ENCODE data around the gene ABCC5. TPM values are rescaled to one million over a fixed set of nuclear protein-coding genes. Genes with fewer than 3 reads are reported as not detected.
"Not testable (repeated sequence)": the region's sequence is repeated elsewhere in the genome, so short reads cannot be mapped to it uniquely, and the experiment has no call there.

ABCC5 gene
- total RNA-seq, 1 donor: 23.3 TPM

GRCh38 chr3:183878071-183878470 is 139.6 kb downstream of the ABCC5 start:
- DNase-seq (ENCODE audit: low read depth): peak; percentile 82
- TF ChIP-seq, protein P1, sequence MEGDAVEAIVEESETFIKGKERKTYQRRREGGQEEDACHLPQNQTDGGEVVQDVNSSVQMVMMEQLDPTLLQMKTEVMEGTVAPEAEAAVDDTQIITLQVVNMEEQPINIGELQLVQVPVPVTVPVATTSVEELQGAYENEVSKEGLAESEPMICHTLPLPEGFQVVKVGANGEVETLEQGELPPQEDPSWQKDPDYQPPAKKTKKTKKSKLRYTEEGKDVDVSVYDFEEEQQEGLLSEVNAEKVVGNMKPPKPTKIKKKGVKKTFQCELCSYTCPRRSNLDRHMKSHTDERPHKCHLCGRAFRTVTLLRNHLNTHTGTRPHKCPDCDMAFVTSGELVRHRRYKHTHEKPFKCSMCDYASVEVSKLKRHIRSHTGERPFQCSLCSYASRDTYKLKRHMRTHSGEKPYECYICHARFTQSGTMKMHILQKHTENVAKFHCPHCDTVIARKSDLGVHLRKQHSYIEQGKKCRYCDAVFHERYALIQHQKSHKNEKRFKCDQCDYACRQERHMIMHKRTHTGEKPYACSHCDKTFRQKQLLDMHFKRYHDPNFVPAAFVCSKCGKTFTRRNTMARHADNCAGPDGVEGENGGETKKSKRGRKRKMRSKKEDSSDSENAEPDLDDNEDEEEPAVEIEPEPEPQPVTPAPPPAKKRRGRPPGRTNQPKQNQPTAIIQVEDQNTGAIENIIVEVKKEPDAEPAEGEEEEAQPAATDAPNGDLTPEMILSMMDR (IDR thresholded peaks at IDR 0.05; ENCODE audit: insufficient read depth, low read depth, low read length): no peak
- no peak overlapping the region for H3K4me3 ChIP-seq (ENCODE audit: low read depth, low read length)

- H3K4me3 ChIP-seq (ENCODE audit: low read depth, low read length): not testable (repeated sequence)
- peak; percentile 63 for DNase-seq (ENCODE audit: low read depth)
Observed at GRCh38 chr3:183877227-183877626, 140.5 kb downstream of the ABCC5 start.

- no peak for DNase-seq (ENCODE audit: low read depth)
- TF ChIP-seq, protein P1 (IDR thresholded peaks at IDR 0.05; ENCODE audit: insufficient read depth, low read depth, low read length): no peak
- H3K4me3 ChIP-seq (ENCODE audit: low read depth, low read length): no peak overlapping the region
Observed at GRCh38 chr3:183875411-183875810, 142.3 kb downstream of the ABCC5 start.

DNA sequence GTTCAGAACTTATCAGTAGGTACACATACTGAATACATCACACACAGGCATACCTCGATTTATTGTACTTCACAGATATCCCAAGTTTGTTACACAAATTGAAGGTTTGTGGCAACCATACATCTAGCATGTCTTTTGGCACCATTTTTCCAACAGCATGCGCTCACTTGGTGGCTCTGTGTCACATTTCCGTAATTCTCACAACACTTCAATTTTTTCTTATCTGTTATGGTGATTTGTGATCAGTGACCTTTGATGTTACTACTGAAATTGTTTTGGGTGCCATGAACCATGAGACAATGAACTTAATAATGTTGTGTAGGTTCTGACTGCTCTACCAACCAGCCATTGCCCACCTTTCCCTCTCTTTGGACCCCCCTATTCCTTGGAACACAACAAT is 143.8 kb downstream of the ABCC5 start:
- H3K4me3 ChIP-seq (ENCODE audit: low read depth, low read length): no peak overlapping the region
- no peak for DNase-seq (ENCODE audit: low read depth)
- TF ChIP-seq, protein P1 (IDR thresholded peaks at IDR 0.05; ENCODE audit: insufficient read depth, low read depth, low read length): no peak

DNA sequence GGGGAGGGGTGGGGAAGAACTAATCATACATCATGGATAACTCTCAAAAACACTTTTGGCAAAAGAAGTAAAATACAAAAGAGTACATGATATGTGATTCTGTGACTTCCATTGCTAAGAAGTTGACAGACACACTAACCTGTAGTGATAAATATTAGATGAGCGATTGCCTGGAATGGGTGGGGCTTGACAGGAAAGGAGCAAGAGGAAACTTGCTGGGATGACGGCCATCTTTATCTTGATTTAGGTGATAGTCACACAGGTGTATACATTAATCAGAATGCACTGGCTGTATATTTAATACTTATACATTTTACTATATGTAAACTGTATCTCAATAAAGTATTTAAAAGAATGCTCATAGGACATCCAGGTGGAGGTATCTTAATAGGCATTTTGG is 146.1 kb downstream of the ABCC5 start:
- TF ChIP-seq, protein P1 (IDR thresholded peaks at IDR 0.05; ENCODE audit: insufficient read depth, low read depth, low read length): no peak
- no peak for DNase-seq (ENCODE audit: low read depth)
- H3K4me3 ChIP-seq (ENCODE audit: low read depth, low read length): no peak overlapping the region

GRCh38 chr3:183870563-183870962 is 147.1 kb downstream of the ABCC5 start:
- no peak overlapping the region for H3K4me3 ChIP-seq (ENCODE audit: low read depth, low read length)
- TF ChIP-seq, protein P1 (IDR thresholded peaks at IDR 0.05; ENCODE audit: insufficient read depth, low read depth, low read length): no peak
- no peak for DNase-seq (ENCODE audit: low read depth)

Small RNAs within 50 kb of the gene (small RNA-seq; reads per million reads assigned to genes)
- gene MIR4448: not detected

Other genes with a start within 250 kb of the ABCC5 start
- 2.9 and 3.5 TPM in 2 replicates for gene MAP6D1, start 192.3 kb downstream of the ABCC5 start, total RNA-seq
- gene PARL, start 133.0 kb downstream of the ABCC5 start, total RNA-seq: 31.5 and 34.5 TPM in 2 replicates
- not detected in 2 replicates for gene HTR3D, start 13.9 kb upstream of the ABCC5 start, total RNA-seq
- gene HTR3C, start 35.2 kb upstream of the ABCC5 start, total RNA-seq: not detected in 2 replicates
- gene HTR3E, start 79.2 kb upstream of the ABCC5 start, total RNA-seq: not detected in 2 replicates
- gene EIF2B5, start 117.5 kb upstream of the ABCC5 start, total RNA-seq: 28.0 and 30.7 TPM in 2 replicates
- 39.3 and 46.1 TPM in 2 replicates for gene DVL3, start 137.5 kb upstream of the ABCC5 start, total RNA-seq
- 375 and 469 TPM in 2 replicates for gene AP2M1, start 157.0 kb upstream of the ABCC5 start, total RNA-seq
- gene ABCF3, start 168.3 kb upstream of the ABCC5 start, total RNA-seq: 33.5 and 51.0 TPM in 2 replicates
- gene VWA5B2, start 211.7 kb upstream of the ABCC5 start, total RNA-seq: not detected in 2 replicates
- 28.7 and 41.0 TPM in 2 replicates for gene ALG3, start 231.1 kb upstream of the ABCC5 start, total RNA-seq
- 3.9 and 5.6 TPM in 2 replicates for gene EEF1AKMT4, start 231.8 kb upstream of the ABCC5 start, total RNA-seq
- under 0.01 TPM in 1 of 2 replicates, not detected in the other for gene CAMK2N2, start 243.7 kb upstream of the ABCC5 start, total RNA-seq

Data from fibroblast of villous mesenchyme (primary cell).